Lower lobe of right lung (tissue), 2 donors: ENCODE measurements around the gene ACKR2. TPM values are rescaled to one million over a fixed set of nuclear protein-coding genes. Genes with fewer than 3 reads are reported as not detected.

Experiments used
- ATAC-seq, 2 donors: fragments of 200-7000 bp; cut with Tn5 transposase; one replicate each; pipeline ENCODE4 v1.9.1; 2020 to 2022; ENCODE audit warnings: mild to moderate bottlenecking in 2 of 2, moderate library complexity in 2 of 2
- DNase-seq: peaks from one replicate; pipeline ENCODE4 v3.0.0-alpha.2; 2020
- H3K27ac ChIP-seq: fragments of 200-600 bp; one replicate; pipeline ENCODE4 v1.8.0; 2022
- H3K27me3 ChIP-seq: fragments of 200-600 bp; one replicate; pipeline ENCODE4 v1.8.0; 2022; ENCODE audit warnings: low read depth
- H3K36me3 ChIP-seq: fragments of 200-600 bp; one replicate; pipeline ENCODE4 v1.8.0; 2022; ENCODE audit warnings: mild to moderate bottlenecking
- H3K4me1 ChIP-seq: fragments of 200-600 bp; one replicate; pipeline ENCODE4 v1.8.0; 2022
- H3K4me3 ChIP-seq: fragments of 200-600 bp; one replicate; pipeline ENCODE4 v1.8.0; 2022; ENCODE audit warnings: mild to moderate bottlenecking
- H3K9me3 ChIP-seq: fragments of 200-600 bp; one replicate; pipeline ENCODE4 v1.8.0; 2022
- CTCF ChIP-seq: fragments of 200-600 bp; IDR thresholded peaks from one replicate; pipeline ENCODE4 v1.8.0; 2022; ENCODE audit warnings: antibody characterized with exemption, mild to moderate bottlenecking
- intact Hi-C: fragments of 100-400 bp; cut with DNase I; formaldehyde crosslinking; loops from one replicate; pipeline ENCODE4 v1.11.0; 2022
- total RNA-seq: library from RNA; stranded (reverse); fragmentation: NEBNext Ultra II Directional; extraction: Animal tissue kit (Norgen Biotek cat#: 25700); gene quantifications from one replicate; pipeline ENCODE4 v1.2.1, GENCODE V29; 2021
- donor health status: DM: no; HTN: yes; CAD: no; lungs with severe emphysema.

Gene ACKR2
- total RNA-seq, 1 donor from 2014 or later, result 5.3 TPM

GRCh38 chr3:42769477-42770131, 39.6 kb upstream of the ACKR2 start:
- Histone ChIP-seq H3K27ac (no peak overlapping the region), H3K9me3 (no peaks in the 10 kb centered on the region), H3K4me3 (no peak overlapping the region), H3K4me1 (peaks cover 25% of the 10 kb centered on the region), H3K36me3 (no peaks in the 10 kb centered on the region), H3K27me3 (no peaks in the 10 kb centered on the region)
- intact Hi-C loops, result no loop called here
- no peak for TF ChIP-seq CTCF
- no peak for ATAC-seq
- DNase-seq, result no peak

DNA sequence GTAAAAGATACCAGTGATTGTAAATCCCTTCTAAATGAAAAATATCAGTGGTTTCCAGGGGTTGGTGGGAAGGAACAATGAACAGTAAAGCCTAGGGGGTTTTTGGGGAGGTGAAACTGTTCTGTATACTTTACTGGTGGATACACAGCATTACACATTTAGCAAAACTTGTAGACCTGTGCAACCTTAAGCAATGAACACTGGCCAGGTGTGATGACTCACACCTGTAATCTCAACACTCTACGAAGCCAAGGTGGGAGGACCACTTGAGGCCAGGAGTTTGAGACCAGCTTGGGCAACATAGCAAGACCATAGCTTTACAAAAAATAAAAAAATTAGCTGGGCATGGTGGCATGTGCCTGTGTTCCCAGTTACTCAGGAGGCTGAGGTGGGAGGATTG, 38.0 kb upstream of the ACKR2 start:
- intact Hi-C loops, result no loop called here
- H3K27me3 ChIP-seq, result no peaks in the 10 kb centered on the region
- TF ChIP-seq CTCF, result no peak
- no peak for DNase-seq
- no peaks in the 10 kb centered on the region for H3K36me3 ChIP-seq
- peaks cover 16% of the 10 kb centered on the region for H3K4me1 ChIP-seq
- H3K27ac ChIP-seq, result no peak overlapping the region
- H3K9me3 ChIP-seq, result no peaks in the 10 kb centered on the region
- ATAC-seq, result no peak
- no peak overlapping the region for H3K4me3 ChIP-seq

DNA sequence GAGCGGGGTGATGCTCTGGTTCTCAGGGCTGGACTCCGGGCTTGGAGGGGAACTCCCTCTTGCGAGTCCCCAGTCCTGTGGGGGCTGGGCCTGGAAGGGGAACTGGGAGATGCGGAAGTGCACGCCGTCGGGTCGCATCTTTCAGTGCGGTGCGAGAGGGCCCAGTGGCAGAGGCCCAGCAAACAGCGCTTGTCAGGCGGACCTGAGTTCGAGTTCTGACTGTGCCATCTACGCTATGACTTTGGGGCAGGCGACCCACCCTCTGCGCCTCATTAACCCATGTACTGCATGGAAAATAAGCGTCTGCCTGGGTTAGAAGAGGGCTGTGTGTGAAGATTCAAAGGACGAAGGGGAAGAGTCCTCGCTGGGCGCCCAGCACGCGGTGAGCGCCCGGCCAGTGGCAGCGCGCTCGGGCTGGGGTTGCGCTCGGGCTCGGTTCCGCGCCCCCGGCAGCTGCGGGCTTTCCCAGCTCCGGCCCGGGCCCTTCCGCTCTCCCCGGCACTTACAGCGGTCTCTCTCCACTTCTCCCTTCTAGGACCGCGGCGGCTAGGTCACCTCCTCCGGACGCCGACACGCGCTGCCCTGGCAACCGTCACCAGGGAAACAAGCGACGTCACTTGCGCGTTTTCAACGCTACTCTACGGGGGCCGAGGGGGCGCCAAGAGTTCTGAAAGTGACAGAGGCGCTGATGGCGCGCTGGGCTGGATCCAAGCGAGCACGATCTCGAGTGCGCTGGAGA, 36.4 kb upstream of the ACKR2 start, which contains the start of gene CCDC13:
CCDC13 (minus strand) TSS at position 584 of the 739 bp plus-strand sequence. CDS start 14,908 bp downstream, outside the sequence.
- DNase-seq (peak; percentile 97), ATAC-seq (peak; percentile 98 to 99)
- intact Hi-C loops, result no loop called here
- peaks cover 16% of the 10 kb centered on the region for H3K4me1 ChIP-seq
- peak within 1 kb of the TSS; percentile 86 for H3K27ac ChIP-seq
- peak within 1 kb of the TSS; percentile 58 for H3K4me3 ChIP-seq
- TF ChIP-seq CTCF, result no peak
- H3K9me3 ChIP-seq, result no peaks in the 10 kb centered on the region
- H3K27me3 ChIP-seq, result no peaks in the 10 kb centered on the region
- no peaks in the 10 kb centered on the region for H3K36me3 ChIP-seq

GRCh38 chr3:42773409-42773751, 35.9 kb upstream of the ACKR2 start:
- Histone ChIP-seq H3K36me3 (no peaks in the 10 kb centered on the region), H3K4me1 (peaks cover 16% of the 10 kb centered on the region), H3K27me3 (no peaks in the 10 kb centered on the region), H3K9me3 (no peaks in the 10 kb centered on the region), H3K4me3 (peak overlapping the region; percentile 58), H3K27ac (peak overlapping the region; percentile 86)
- intact Hi-C loops, result no loop called here
- DNase-seq, result no peak
- no peak for TF ChIP-seq CTCF
- peak in 1 of 2 donors; percentile 28 for ATAC-seq

DNA sequence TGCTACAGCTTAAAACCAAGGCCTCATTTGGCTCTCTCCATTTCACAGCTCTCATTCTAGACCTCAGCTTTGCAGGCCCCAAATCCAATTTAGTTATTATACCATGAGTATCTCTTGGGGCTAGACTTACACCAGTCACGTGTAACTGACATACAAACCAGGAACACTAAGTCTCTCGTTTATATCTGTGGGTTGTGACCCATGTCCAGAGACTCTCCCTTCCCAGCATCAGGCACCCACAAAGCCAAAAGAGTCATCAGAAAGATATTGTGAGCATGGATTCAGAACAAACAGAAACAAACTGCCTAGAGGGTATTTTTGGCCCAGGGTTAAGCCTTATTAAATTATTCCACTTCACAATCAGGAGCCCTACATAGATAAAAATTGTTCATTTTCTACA, 30.6 kb upstream of the ACKR2 start:
- peak overlapping the region; percentile 5 for H3K27ac ChIP-seq
- DNase-seq (no peak), ATAC-seq (no peak)
- no peaks in the 10 kb centered on the region for H3K9me3 ChIP-seq
- peaks cover 14% of the 10 kb centered on the region for H3K36me3 ChIP-seq
- H3K4me3 ChIP-seq, result no peak overlapping the region
- TF ChIP-seq CTCF, result no peak
- H3K4me1 ChIP-seq, result peaks cover 20% of the 10 kb centered on the region
- intact Hi-C loops, result no loop called here
- no peaks in the 10 kb centered on the region for H3K27me3 ChIP-seq
